ENCODE results near the gene FGD5. TPM values are rescaled to one million over a fixed set of nuclear protein-coding genes. Genes with fewer than 3 reads are reported as not detected.

The FGD5 gene
- total RNA-seq, 4 donors from 2014 or later: 0.80 to 12.0 (median 3.9) TPM

DNA sequence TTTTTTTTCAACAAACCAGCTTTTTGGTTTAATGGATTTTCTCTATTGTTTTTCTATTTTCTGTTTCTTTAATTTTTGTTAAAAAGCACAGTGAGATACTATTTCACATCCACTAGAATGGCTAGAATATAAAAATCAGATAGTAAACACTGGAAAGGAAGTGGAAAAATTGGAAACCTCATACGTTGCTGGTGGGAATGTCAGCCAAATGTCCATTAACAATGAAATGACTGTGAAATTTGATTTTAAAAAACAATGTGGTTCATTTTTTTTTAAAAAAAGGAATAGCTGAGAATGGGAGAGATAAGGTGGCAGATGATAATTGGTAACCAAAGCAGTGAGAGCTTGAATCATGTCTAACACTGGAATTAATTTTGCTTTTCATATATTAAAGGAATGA lies 148.5 kb downstream of the FGD5 start:
- intact Hi-C loops (cut with DNase I): no loop called here
- H3K36me3 ChIP-seq: peaks cover 0 to 62% (median 3%) of the 10 kb centered on the region in 3 donors
- no peak overlapping the region for H3K27ac ChIP-seq
- DNase-seq: no peak
- H3K4me3 ChIP-seq: no peak overlapping the region
- H3K9me3 ChIP-seq: no peaks in the 10 kb centered on the region
- no peaks in the 10 kb centered on the region for H3K4me1 ChIP-seq
- no peak for TF ChIP-seq POLR2A (IDR thresholded peaks at IDR 0.05)
- TF ChIP-seq, protein P1, sequence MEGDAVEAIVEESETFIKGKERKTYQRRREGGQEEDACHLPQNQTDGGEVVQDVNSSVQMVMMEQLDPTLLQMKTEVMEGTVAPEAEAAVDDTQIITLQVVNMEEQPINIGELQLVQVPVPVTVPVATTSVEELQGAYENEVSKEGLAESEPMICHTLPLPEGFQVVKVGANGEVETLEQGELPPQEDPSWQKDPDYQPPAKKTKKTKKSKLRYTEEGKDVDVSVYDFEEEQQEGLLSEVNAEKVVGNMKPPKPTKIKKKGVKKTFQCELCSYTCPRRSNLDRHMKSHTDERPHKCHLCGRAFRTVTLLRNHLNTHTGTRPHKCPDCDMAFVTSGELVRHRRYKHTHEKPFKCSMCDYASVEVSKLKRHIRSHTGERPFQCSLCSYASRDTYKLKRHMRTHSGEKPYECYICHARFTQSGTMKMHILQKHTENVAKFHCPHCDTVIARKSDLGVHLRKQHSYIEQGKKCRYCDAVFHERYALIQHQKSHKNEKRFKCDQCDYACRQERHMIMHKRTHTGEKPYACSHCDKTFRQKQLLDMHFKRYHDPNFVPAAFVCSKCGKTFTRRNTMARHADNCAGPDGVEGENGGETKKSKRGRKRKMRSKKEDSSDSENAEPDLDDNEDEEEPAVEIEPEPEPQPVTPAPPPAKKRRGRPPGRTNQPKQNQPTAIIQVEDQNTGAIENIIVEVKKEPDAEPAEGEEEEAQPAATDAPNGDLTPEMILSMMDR (IDR thresholded peaks at IDR 0.05): no peak
- 69 to 72% methylated on average over 1 of the region's 1 CpG for WGBS, 2 donors
- H3K27me3 ChIP-seq: no peaks in the 10 kb centered on the region

DNA sequence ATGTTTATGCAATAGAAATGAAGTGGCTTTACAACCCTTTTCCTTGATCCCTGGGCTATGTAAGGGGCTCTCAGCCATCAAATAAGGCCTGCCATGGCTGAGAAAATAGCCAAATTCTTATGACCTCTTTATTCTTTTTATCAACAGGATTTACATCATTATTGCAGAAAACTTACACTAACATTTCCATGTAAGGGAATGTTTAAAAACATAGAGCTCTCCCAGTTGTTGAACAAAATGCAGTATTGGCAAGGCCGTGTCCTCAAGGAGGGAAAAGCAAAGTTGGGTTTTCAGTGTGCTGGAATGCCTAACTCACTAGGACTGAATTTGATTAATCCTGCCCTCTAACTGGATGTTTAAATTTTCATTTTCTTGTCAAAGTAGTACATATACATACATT lies 150.9 kb downstream of the FGD5 start:
- 77 to 87% methylated on average over 1 of the region's 1 CpG for WGBS, 2 donors
- Histone ChIP-seq H3K27ac (no peak overlapping the region), H3K4me1 (no peaks in the 10 kb centered on the region), H3K36me3 (peaks cover 0 to 65% (median 6%) of the 10 kb centered on the region in 3 donors), H3K4me3 (no peak overlapping the region), H3K27me3 (no peaks in the 10 kb centered on the region), H3K9me3 (no peaks in the 10 kb centered on the region)
- intact Hi-C loops (cut with DNase I): no loop called here
- DNase-seq: no peak
- TF ChIP-seq, protein P1 (IDR thresholded peaks at IDR 0.05): no peak
- TF ChIP-seq POLR2A (IDR thresholded peaks at IDR 0.05): no peak

DNA sequence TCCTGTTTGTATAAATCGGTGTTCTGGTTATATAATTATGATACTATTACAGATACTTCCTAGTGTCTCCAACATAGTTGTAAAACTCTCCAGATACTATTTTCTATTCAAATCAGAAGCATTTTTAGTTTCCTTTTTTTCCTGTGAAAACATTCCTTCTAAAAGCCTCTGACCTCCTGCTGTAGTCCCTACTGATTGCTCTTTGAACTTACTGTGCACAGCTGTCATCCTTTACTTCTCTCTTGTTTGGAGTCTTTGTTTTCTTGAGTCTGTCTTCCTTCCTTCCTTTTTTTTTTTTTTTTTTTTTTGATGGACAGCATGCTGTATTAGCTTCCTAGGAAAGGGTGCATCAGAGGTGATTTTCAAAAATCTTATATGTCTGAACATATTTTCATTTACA lies 157.6 kb downstream of the FGD5 start:
- no peaks in the 10 kb centered on the region for H3K27me3 ChIP-seq
- no peak for DNase-seq
- TF ChIP-seq, protein P1 (IDR thresholded peaks at IDR 0.05): no peak
- no peak for TF ChIP-seq POLR2A (IDR thresholded peaks at IDR 0.05)
- H3K4me1 ChIP-seq: peaks cover 0 to 3% (median 0%) of the 10 kb centered on the region in 3 donors
- no peak overlapping the region for H3K4me3 ChIP-seq
- intact Hi-C loops (cut with DNase I): no loop called here
- 70 to 76% methylated on average over 1 of the region's 1 CpG for WGBS, 2 donors
- H3K27ac ChIP-seq: no peak overlapping the region
- peaks cover 0 to 52% (median 6%) of the 10 kb centered on the region in 3 donors for H3K36me3 ChIP-seq
- H3K9me3 ChIP-seq: no peaks in the 10 kb centered on the region

DNA sequence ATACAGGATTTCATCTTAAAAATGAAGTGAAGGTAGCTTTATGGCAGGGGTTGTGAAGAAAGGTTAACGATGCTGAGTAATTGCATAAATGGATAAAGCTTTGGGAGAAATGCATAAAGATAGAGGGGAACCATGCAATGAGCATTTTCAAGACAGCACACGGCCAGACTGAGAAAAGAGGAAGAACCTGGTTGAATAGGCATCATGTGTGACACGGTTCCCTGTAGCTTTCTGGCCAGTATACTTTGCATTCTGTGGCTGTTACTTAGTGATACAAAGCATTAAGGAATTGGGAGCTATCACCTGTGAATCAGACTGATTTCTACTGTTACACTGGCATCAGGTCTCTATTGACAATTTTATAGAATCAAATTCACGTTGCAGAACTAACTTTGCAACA lies 161.9 kb downstream of the FGD5 start:
- no peak overlapping the region for H3K4me3 ChIP-seq
- H3K9me3 ChIP-seq: peaks cover 0 to 5% (median 0%) of the 10 kb centered on the region in 3 donors
- WGBS, 2 donors: 55 to 71% methylated on average over 4 of the region's 4 CpGs
- peaks cover 0 to 3% (median 0%) of the 10 kb centered on the region in 3 donors for H3K4me1 ChIP-seq
- peaks cover 0 to 11% (median 0%) of the 10 kb centered on the region in 3 donors for H3K36me3 ChIP-seq
- DNase-seq: no peak
- H3K27ac ChIP-seq: no peak overlapping the region
- no peaks in the 10 kb centered on the region for H3K27me3 ChIP-seq
- intact Hi-C loops (cut with DNase I): no loop called here
- TF ChIP-seq, protein P1 (IDR thresholded peaks at IDR 0.05): no peak
- no peak for TF ChIP-seq POLR2A (IDR thresholded peaks at IDR 0.05)

Other genes starting within 250 kb of the FGD5 start
- 10 to 100 TPM in 3 of 4 donors, 1 to 10 TPM in 1; 9.5 to 17.2 (median 12.1) TPM for gene CCDC174, start 167.2 kb upstream of the FGD5 start, total RNA-seq
- gene C3orf20, start 143.8 kb upstream of the FGD5 start, total RNA-seq: not detected
- gene NR2C2, start 128.6 kb downstream of the FGD5 start, total RNA-seq: 10 to 100 TPM; 14.1 to 37.2 (median 26.3) TPM
- 10 to 100 TPM; 23.9 to 39.2 (median 29.5) TPM for gene MRPS25, start 246.4 kb downstream of the FGD5 start, total RNA-seq

All from esophagus squamous epithelium (tissue), 5 donors.